HL-60 (cell line): ENCODE data around the gene SYT5.

Experiments
- CTCF ChIP-seq: IDR thresholded peaks from one replicate; pipeline ENCODE4 v1.5.1; 2011; ENCODE audit warnings: low read length, control low read depth, inconsistent platforms; ENCODE audit not compliant: insufficient read depth
- GABPA ChIP-seq: IDR thresholded peaks from 2 replicates; pipeline ENCODE4 v1.6.1; 2012; ENCODE audit warnings: low read depth
- POLR2AphosphoS5 ChIP-seq: IDR thresholded peaks from 2 replicates; pipeline ENCODE4 v1.6.1; 2012; ENCODE audit warnings: low read depth
- REST ChIP-seq: IDR thresholded peaks from 2 replicates; pipeline ENCODE4 v1.6.1; 2012; ENCODE audit warnings: low read depth; ENCODE audit not compliant: insufficient replicate concordance

- TF ChIP-seq CTCF: no peak
- TF ChIP-seq POLR2AphosphoS5: no peak
- no peak for TF ChIP-seq REST
- no peak for TF ChIP-seq GABPA
Observed at GRCh38 chr19:55137915-55138314, 42.2 kb downstream of the SYT5 start.
